Stimulated activated CD8-positive, alpha-beta memory T cell treated with anti-CD3 and anti-CD28 coated beads, Interleukin-12 subunit alpha, Interleukin-12 subunit beta, amount 100 ng/mL, for 24 hours (primary cell): ENCODE results near the gene ZIC4.

Experiments
- DNase-seq: peaks from one replicate; pipeline ENCODE4 v3.0.0-alpha.2; 2020; ENCODE audit errors: extremely low read depth

Gene ZIC4

GRCh38 chr3:147370349-147370748, 36.0 kb downstream of the ZIC4 start:
- no peak for DNase-seq

- no peak for DNase-seq
Observed at GRCh38 chr3:147369661-147370123, 36.7 kb downstream of the ZIC4 start.

GRCh38 chr3:147369231-147369630, 37.1 kb downstream of the ZIC4 start:
- no peak for DNase-seq

- DNase-seq, result no peak
Observed at GRCh38 chr3:147368561-147369221, 37.7 kb downstream of the ZIC4 start.

- DNase-seq, result no peak
Observed at GRCh38 chr3:147368151-147368550, 38.2 kb downstream of the ZIC4 start.

GRCh38 chr3:147367676-147368075, 38.7 kb downstream of the ZIC4 start:
- no peak for DNase-seq

GRCh38 chr3:147365196-147366115, 40.9 kb downstream of the ZIC4 start:
- no peak for DNase-seq

- no peak for DNase-seq
Observed at GRCh38 chr3:147364771-147365170, 41.6 kb downstream of the ZIC4 start.

GRCh38 chr3:147361454-147362420, 44.6 kb downstream of the ZIC4 start:
- no peak for DNase-seq

GRCh38 chr3:147360646-147361453, 45.5 kb downstream of the ZIC4 start:
- no peak for DNase-seq

GRCh38 chr3:147360051-147360439, 46.3 kb downstream of the ZIC4 start:
- DNase-seq, result no peak

GRCh38 chr3:147359177-147360050, 46.9 kb downstream of the ZIC4 start:
- no peak for DNase-seq

GRCh38 chr3:147358144-147358992, 48.0 kb downstream of the ZIC4 start:
- DNase-seq, result no peak

- DNase-seq, result no peak
Observed at GRCh38 chr3:147356909-147357900, 49.1 kb downstream of the ZIC4 start.

GRCh38 chr3:147356145-147356908, 50.0 kb downstream of the ZIC4 start:
- DNase-seq, result no peak

GRCh38 chr3:147355753-147356090, 50.6 kb downstream of the ZIC4 start:
- DNase-seq, result no peak

- DNase-seq, result no peak
Observed at GRCh38 chr3:147355084-147355752, 51.1 kb downstream of the ZIC4 start.
